KOPT-K1 (cell line): ENCODE measurements around the gene GPR137.
A peak's percentile ranks its signal among the peaks of the same experiment; 100 is the strongest.

ENCODE experiments used
- H3K27ac ChIP-seq: fragments of 200-600 bp; sonication (generic); 2 replicates; pipeline ENCODE4 v1.5.1; 2016; ENCODE audit warnings: antibody characterized with exemption, mild to moderate bottlenecking, low read depth, low read length; ENCODE audit not compliant: poor library complexity, severe bottlenecking
- H3K36me3 ChIP-seq: fragments of 200-600 bp; sonication (generic); 2 replicates; pipeline ENCODE4 v1.5.1; 2017; ENCODE audit warnings: antibody characterized with exemption, mild to moderate bottlenecking, low read length, moderate library complexity; ENCODE audit not compliant: insufficient read depth
- H3K9me3 ChIP-seq: fragments of 200-600 bp; sonication (generic); 2 replicates; pipeline ENCODE4 v1.5.1; 2017; ENCODE audit warnings: antibody characterized with exemption, low read length, mild to moderate bottlenecking; ENCODE audit not compliant: insufficient read depth, poor library complexity, severe bottlenecking

The GPR137 gene

GRCh38 chr11:64295760-64296159, 10.1 kb downstream of the GPR137 start:
- Histone ChIP-seq H3K36me3 (no peaks in the 10 kb centered on the region), H3K27ac (no peak overlapping the region), H3K9me3 (no peaks in the 10 kb centered on the region)

GRCh38 chr11:64296236-64296635, 10.6 kb downstream of the GPR137 start:
- Histone ChIP-seq H3K36me3 (no peaks in the 10 kb centered on the region), H3K9me3 (no peaks in the 10 kb centered on the region), H3K27ac (no peak overlapping the region)

- Histone ChIP-seq H3K9me3 (no peaks in the 10 kb centered on the region), H3K27ac (no peak overlapping the region), H3K36me3 (no peaks in the 10 kb centered on the region)
Measured at GRCh38 chr11:64296830-64297698, 11.4 kb downstream of the GPR137 start.

GRCh38 chr11:64297699-64298358, 12.2 kb downstream of the GPR137 start:
- no peaks in the 10 kb centered on the region for H3K9me3 ChIP-seq
- H3K27ac ChIP-seq = no peak overlapping the region
- no peaks in the 10 kb centered on the region for H3K36me3 ChIP-seq

- Histone ChIP-seq H3K27ac (no peak overlapping the region), H3K36me3 (no peaks in the 10 kb centered on the region), H3K9me3 (no peaks in the 10 kb centered on the region)
Measured at GRCh38 chr11:64298966-64299846, 13.6 kb downstream of the GPR137 start.

GRCh38 chr11:64299847-64300648, 14.4 kb downstream of the GPR137 start, which contains the start of gene CATSPERZ:
TSS of gene CATSPERZ (plus strand) at chr11:64300358. CDS start at chr11:64300411, 53 bp downstream.
- H3K36me3 ChIP-seq = no peaks in the 10 kb centered on the region
- no peak within 1 kb of the TSS for H3K27ac ChIP-seq
- no peaks in the 10 kb centered on the region for H3K9me3 ChIP-seq

- H3K9me3 ChIP-seq = no peaks in the 10 kb centered on the region
- H3K27ac ChIP-seq = peak overlapping the region; percentile 96
- peaks cover 13% of the 10 kb centered on the region for H3K36me3 ChIP-seq
Measured at GRCh38 chr11:64303109-64304031, 17.7 kb downstream of the GPR137 start.

GRCh38 chr11:64304032-64304315, 18.3 kb downstream of the GPR137 start:
- H3K27ac ChIP-seq = peak overlapping the region; percentile 96

GRCh38 chr11:64304316-64305072, 18.8 kb downstream of the GPR137 start:
- Histone ChIP-seq H3K27ac (peak overlapping the region; percentile 96), H3K36me3 (peaks cover 20% of the 10 kb centered on the region), H3K9me3 (no peaks in the 10 kb centered on the region)

More at GRCh38 chr11:64304032-64304315, 18.3 kb downstream of the GPR137 start:
- H3K9me3 ChIP-seq = no peaks in the 10 kb centered on the region
- H3K36me3 ChIP-seq = peaks cover 15% of the 10 kb centered on the region

GRCh38 chr11:64305075-64305690, 19.5 kb downstream of the GPR137 start, which contains the start of gene ESRRA:
TSS of gene ESRRA (plus strand) at chr11:64305524. CDS start at chr11:64307180, 1,656 bp downstream.
- Histone ChIP-seq H3K27ac (peak within 1 kb of the TSS; percentile 96), H3K9me3 (no peaks in the 10 kb centered on the region), H3K36me3 (peaks cover 27% of the 10 kb centered on the region)

GRCh38 chr11:64305691-64306562, 20.3 kb downstream of the GPR137 start:
- peaks cover 34% of the 10 kb centered on the region for H3K36me3 ChIP-seq
- peak overlapping the region; percentile 80 for H3K27ac ChIP-seq
- H3K9me3 ChIP-seq = no peaks in the 10 kb centered on the region

GRCh38 chr11:64306563-64306875, 20.9 kb downstream of the GPR137 start:
- Histone ChIP-seq H3K9me3 (no peaks in the 10 kb centered on the region), H3K27ac (peak overlapping the region; percentile 80), H3K36me3 (peaks cover 38% of the 10 kb centered on the region)
